RWPE2 (cell line): ENCODE results near the gene FABP7.
A peak's percentile ranks its signal among the peaks of the same experiment; 100 is the strongest.

Source experiments
- ATAC-seq: fragments of 200-7000 bp; cut with Tn5 transposase; 3 replicates; pipeline ENCODE4 v1.9.1; 2021; ENCODE audit warnings: low read depth
- DNase-seq: peaks from one replicate; pipeline ENCODE4 v3.0.0-alpha.2; 2020; ENCODE audit warnings: low spot score
- H3K27ac ChIP-seq: fragments of 450-650 bp; 2 replicates; pipeline ENCODE4 v1.5.1; 2017; ENCODE audit warnings: mild to moderate bottlenecking; ENCODE audit not compliant: poor library complexity, severe bottlenecking
- H3K27me3 ChIP-seq: fragments of 250-450 bp; sonication (Bioruptor Pico); 2 replicates; pipeline ENCODE4 v1.5.1; 2021; ENCODE audit warnings: mild to moderate bottlenecking, moderate library complexity; ENCODE audit not compliant: insufficient read depth, poor library complexity, severe bottlenecking
- H3K36me3 ChIP-seq: fragments of 250-450 bp; sonication (Bioruptor Pico); 2 replicates; pipeline ENCODE4 v1.5.1; 2020; ENCODE audit warnings: low read depth, mild to moderate bottlenecking, moderate library complexity
- H3K4me1 ChIP-seq: fragments of 250-450 bp; sonication (Bioruptor Pico); 2 replicates; pipeline ENCODE4 v1.5.1; 2021; ENCODE audit warnings: mild to moderate bottlenecking, moderate library complexity; ENCODE audit not compliant: insufficient read depth, poor library complexity, severe bottlenecking
- H3K4me3 ChIP-seq: fragments of 250-450 bp; sonication (Bioruptor Pico); 2 replicates; pipeline ENCODE4 v1.5.1; 2021; ENCODE audit warnings: mild to moderate bottlenecking, moderate library complexity; ENCODE audit not compliant: severe bottlenecking
- H3K9me3 ChIP-seq: fragments of 250-450 bp; sonication (Bioruptor Pico); 2 replicates; pipeline ENCODE4 v1.5.1; 2021; ENCODE audit warnings: mild to moderate bottlenecking, moderate library complexity; ENCODE audit not compliant: severe bottlenecking
- CTCF ChIP-seq: fragments of 450-650 bp; IDR thresholded peaks from one replicate; pipeline ENCODE4 v1.5.1; 2017; ENCODE audit warnings: mild to moderate bottlenecking, moderate library complexity; ENCODE audit not compliant: poor library complexity, severe bottlenecking

FABP7 gene

GRCh38 chr6:122779667-122780066 lies at the start of gene FABP7:
Gene FABP7, plus strand, starts transcription at chr6:122779716. Its CDS starts 79 bp downstream, at chr6:122779795.
- no peaks in the 10 kb centered on the region for H3K27me3 ChIP-seq
- H3K9me3 ChIP-seq, result no peaks in the 10 kb centered on the region
- TF ChIP-seq CTCF, result no peak
- ATAC-seq, result no peak
- no peak for DNase-seq
- H3K4me1 ChIP-seq, result no peaks in the 10 kb centered on the region
- H3K4me3 ChIP-seq, result no peak within 1 kb of the TSS
- no peaks in the 10 kb centered on the region for H3K36me3 ChIP-seq
- no peak within 1 kb of the TSS for H3K27ac ChIP-seq

- ATAC-seq, result no peak
- TF ChIP-seq CTCF, result no peak
- no peaks in the 10 kb centered on the region for H3K9me3 ChIP-seq
These were observed 49.2 kb upstream of the FABP7 start for GRCh38 chr6:122730334-122730733.

GRCh38 chr6:122730775-122731386 lies 48.6 kb upstream of the FABP7 start:
- TF ChIP-seq CTCF, result peak; percentile 96
- Histone ChIP-seq H3K27ac (no peak overlapping the region), H3K27me3 (no peaks in the 10 kb centered on the region), H3K4me1 (peaks cover 9% of the 10 kb centered on the region), H3K4me3 (no peak overlapping the region), H3K36me3 (no peaks in the 10 kb centered on the region), H3K9me3 (no peaks in the 10 kb centered on the region)
- no peak for ATAC-seq
- no peak for DNase-seq

More at GRCh38 chr6:122730334-122730733, 49.2 kb upstream of the FABP7 start:
- no peak for DNase-seq
- Histone ChIP-seq H3K4me3 (no peak overlapping the region), H3K4me1 (peaks cover 6% of the 10 kb centered on the region), H3K27ac (no peak overlapping the region), H3K27me3 (no peaks in the 10 kb centered on the region), H3K36me3 (no peaks in the 10 kb centered on the region)

GRCh38 chr6:122733259-122733658 lies 46.3 kb upstream of the FABP7 start:
- Histone ChIP-seq H3K27ac (no peak overlapping the region), H3K36me3 (no peaks in the 10 kb centered on the region), H3K4me3 (no peak overlapping the region), H3K9me3 (no peaks in the 10 kb centered on the region), H3K27me3 (no peaks in the 10 kb centered on the region), H3K4me1 (peaks cover 22% of the 10 kb centered on the region)
- DNase-seq (no peak), ATAC-seq (no peak)
- no peak for TF ChIP-seq CTCF
